Effector memory CD4-positive, alpha-beta T cell (primary cell): Measurements from ENCODE around the gene TP53TG5.

Source experiments
- DNase-seq, 3 donors: peaks; one replicate each; pipeline ENCODE4 v3.0.0-alpha.2; 2020
- H3K27ac ChIP-seq: 2 replicates; pipeline ENCODE4 v1.7.0; 2013; ENCODE audit warnings: mild to moderate bottlenecking, low read length, moderate library complexity; ENCODE audit not compliant: insufficient read depth, poor library complexity, severe bottlenecking
- H3K27me3 ChIP-seq: replicated peaks from 2 replicates; pipeline ENCODE4 v1.7.0; 2013; ENCODE audit warnings: mild to moderate bottlenecking, low read length; ENCODE audit not compliant: insufficient read depth, control insufficient read depth, poor library complexity, severe bottlenecking
- H3K36me3 ChIP-seq: 2 replicates; pipeline ENCODE4 v1.7.0; 2013; ENCODE audit warnings: mild to moderate bottlenecking, low read length, moderate library complexity; ENCODE audit not compliant: control insufficient read depth, insufficient read depth
- H3K4me1 ChIP-seq: 2 replicates; pipeline ENCODE4 v1.7.0; 2013; ENCODE audit warnings: low read length, mild to moderate bottlenecking; ENCODE audit not compliant: control insufficient read depth, insufficient read depth, poor library complexity, severe bottlenecking
- H3K4me3 ChIP-seq: 2 replicates; pipeline ENCODE4 v1.7.0; 2013; ENCODE audit warnings: low read length, low read depth, mild to moderate bottlenecking; ENCODE audit not compliant: insufficient read depth, poor library complexity, severe bottlenecking
- H3K9me3 ChIP-seq: 2 replicates; pipeline ENCODE4 v1.7.0; 2013; ENCODE audit warnings: mild to moderate bottlenecking, low read length, moderate library complexity; ENCODE audit not compliant: control insufficient read depth

The TP53TG5 gene

GRCh38 chr20:45325371-45325770 is 52.8 kb downstream of the TP53TG5 start:
- H3K36me3 ChIP-seq = no peaks in the 10 kb centered on the region

DNA sequence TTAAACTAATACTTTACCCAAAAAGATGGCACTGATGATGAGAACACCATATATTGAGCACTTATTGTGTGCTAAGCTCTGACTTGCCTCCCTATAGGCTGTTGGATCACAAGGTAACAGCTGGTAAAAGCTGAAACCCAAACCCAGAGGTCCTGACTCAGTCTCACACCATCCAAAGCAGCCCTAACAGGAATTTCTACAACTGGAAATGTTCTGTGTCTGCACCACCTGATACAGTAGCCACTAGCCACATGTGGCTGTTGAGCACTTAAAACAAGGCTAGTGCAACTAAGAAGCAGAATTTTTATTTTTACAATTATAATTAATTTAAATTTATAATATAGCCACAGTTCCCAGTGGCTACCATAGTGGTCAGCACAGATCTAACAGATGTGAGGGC is 54.4 kb downstream of the TP53TG5 start:
- Histone ChIP-seq H3K27me3 (no peaks in the 10 kb centered on the region), H3K9me3 (no peaks in the 10 kb centered on the region), H3K4me1 (peaks cover 3% of the 10 kb centered on the region), H3K36me3 (no peaks in the 10 kb centered on the region), H3K4me3 (no peak overlapping the region), H3K27ac (no peak overlapping the region)
- DNase-seq = no peak

More at GRCh38 chr20:45325371-45325770, 52.8 kb downstream of the TP53TG5 start:
- H3K4me1 ChIP-seq = peaks cover 3% of the 10 kb centered on the region
- no peak for DNase-seq
- H3K9me3 ChIP-seq = no peaks in the 10 kb centered on the region
- H3K4me3 ChIP-seq = no peak overlapping the region
- no peaks in the 10 kb centered on the region for H3K27me3 ChIP-seq
- no peak overlapping the region for H3K27ac ChIP-seq

- H3K27me3 ChIP-seq = no peaks in the 10 kb centered on the region
- DNase-seq = no peak
- no peak overlapping the region for H3K27ac ChIP-seq
- H3K4me3 ChIP-seq = no peak overlapping the region
- no peaks in the 10 kb centered on the region for H3K9me3 ChIP-seq
- peaks cover 3% of the 10 kb centered on the region for H3K4me1 ChIP-seq
- H3K36me3 ChIP-seq = no peaks in the 10 kb centered on the region
Measured at GRCh38 chr20:45322952-45323383, 55.2 kb downstream of the TP53TG5 start.
